GM21528 (cell line): ENCODE data around the gene ZNF786.
"Not testable (repeated sequence)": the region's sequence is repeated elsewhere in the genome, so short reads cannot be mapped to it uniquely, and the experiment has no call there.

Experiments used
- ATAC-seq: cut with Tn5 transposase; IDR thresholded peaks from one replicate; pipeline ENCODE4 v1.9.1; 2021; ENCODE audit warnings: mild to moderate bottlenecking, moderate library complexity; ENCODE audit not compliant: unreplicated experiment, low FRiP score

ZNF786 gene, protein sequence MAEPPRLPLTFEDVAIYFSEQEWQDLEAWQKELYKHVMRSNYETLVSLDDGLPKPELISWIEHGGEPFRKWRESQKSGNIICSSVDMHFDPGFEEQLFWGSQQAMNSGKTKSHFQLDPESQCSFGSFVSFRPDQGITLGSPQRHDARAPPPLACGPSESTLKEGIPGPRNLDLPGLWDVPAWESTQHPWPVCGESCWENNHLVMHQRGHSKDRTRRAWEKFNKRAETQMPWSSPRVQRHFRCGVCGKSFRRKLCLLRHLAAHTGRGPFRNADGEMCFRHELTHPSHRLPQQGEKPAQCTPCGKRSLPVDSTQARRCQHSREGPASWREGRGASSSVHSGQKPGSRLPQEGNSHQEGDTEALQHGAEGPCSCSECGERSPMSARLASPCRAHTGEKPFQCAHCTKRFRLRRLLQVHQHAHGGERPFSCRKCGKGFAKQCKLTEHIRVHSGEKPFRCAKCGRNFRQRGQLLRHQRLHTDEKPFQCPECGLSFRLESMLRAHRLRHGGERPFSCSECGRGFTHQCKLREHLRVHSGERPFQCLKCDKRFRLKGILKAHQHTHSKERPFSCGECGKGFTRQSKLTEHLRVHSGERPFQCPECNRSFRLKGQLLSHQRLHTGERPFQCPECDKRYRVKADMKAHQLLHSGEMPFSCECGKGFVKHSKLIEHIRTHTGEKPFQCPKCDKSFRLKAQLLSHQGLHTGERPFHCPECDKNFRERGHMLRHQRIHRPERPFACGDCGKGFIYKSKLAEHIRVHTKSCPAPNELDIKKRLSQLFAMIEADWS

DNA sequence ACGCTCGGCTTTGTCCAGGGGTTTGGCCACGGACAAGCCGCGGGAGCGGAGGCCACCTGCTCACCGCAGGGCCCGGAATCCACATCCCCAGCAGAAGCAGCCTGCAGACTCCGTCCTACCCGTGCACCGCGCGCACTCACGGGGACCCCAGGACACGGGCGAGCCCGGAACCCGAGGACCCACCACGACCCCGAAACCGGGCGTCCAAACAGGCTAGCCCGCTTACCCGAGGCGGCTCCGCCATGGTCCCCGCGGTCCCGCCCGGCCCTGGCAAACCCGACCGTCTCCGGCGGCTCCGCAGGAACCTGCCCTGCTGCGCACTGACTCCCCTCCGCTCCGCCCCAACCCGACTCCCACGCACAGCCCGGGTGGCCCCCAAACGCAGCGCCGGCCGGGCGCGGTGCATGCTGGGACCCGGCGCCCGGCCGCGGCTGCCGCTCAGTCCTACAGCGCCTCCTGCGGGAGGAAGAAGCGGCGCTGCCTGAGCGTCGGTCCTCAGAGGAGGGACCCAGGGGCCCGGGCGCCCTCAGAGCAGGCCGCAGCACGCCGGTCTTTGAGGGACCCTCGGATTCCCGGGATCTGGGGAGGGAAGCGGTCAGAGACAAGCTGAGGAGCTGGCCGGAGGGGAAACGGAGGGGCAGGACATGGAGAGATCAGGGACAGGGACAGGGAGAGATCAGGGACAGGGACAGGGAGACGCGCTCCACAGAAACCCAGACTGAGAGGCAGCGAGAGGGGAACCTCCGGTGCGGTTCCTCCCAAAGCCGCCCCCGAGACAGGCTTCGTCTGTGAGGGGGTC is at the start of gene ZNF786:
ZNF786 (minus strand) TSS at position 322 of the 799 bp plus-strand sequence; CDS start at position 244, 78 bp downstream.
- ATAC-seq, result peak; percentile 88

DNA sequence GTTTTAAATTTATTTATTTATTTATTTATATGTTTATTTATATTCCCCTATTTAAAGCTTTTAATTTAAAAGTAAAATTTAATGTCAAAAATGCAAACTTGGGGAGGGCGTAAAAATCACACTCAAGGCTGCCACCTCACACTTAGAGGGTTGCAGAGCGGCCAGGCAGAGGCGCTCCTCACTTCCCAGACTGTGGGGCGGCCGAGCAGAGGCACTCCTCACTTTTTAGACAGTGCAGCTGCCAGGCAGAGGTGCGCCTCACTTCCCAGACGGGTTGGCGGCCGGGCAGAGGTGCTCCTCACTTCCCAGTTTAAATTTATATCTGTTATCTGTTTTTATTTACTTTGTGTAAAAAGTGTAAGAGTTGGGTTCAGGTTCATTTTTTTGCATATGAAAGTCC is 45.6 kb upstream of the ZNF786 start:
- ATAC-seq, result no peak

DNA sequence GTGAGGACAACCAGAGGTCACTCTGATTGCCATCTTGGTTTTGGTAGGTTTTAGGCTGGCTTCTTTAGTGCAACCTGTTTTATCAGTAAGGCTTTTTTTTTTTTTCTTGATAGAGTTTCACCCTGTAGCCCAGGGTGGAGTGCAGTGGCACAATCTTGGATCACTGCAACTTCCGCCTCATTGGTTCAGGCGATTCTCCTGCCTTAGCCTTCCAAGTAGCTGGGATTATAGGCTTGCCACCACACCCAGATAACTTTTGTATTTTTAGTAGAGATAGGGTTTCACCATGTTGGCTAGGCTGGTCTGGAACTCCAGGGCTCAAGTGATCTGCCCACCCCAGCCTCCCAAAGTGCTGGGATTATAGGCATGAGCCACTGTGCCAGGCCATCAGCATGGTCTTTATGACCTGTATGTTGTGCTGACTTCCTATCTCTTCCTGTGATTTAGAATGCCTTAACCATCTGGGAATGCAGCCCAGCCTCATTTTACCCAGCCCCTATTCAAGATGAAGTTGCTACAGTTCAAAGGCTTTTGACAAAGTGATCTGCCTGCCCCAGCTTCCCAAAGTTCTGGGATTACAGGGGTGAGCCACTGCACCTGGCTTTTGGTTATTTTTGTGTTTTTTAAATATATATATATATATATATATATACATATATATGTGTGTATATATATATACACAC is 42.7 kb upstream of the ZNF786 start:
- ATAC-seq, result no peak

DNA sequence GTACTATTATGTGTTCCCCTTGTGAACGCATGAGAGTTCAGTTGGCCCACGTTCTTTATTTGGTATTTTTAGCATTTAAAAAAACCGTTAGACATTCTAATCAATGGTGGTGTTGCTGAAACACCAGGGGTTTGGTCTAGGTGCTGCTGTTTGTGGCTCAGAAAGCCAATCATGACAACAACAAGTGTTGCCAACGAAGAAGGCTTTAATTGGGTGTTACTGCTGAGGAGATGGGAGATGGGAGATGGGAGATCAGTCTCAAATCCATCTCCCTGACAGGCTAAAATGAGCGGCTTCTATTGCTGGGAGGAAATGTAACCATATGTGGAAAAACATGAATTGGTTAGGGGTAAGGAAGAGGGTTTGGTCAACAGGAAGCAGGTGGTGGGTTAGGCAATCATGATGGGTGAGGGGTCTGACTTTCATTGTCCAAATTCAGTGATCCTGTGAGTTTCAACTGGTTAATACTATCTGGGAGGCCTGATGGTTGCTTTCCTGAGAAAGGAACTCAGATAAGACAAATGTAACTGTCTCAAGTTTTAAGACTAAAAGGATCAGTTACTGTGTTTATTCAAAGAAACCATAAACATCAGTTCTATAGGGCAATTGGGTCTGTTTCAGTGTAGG is 40.2 kb upstream of the ZNF786 start:
- ATAC-seq, result no peak

DNA sequence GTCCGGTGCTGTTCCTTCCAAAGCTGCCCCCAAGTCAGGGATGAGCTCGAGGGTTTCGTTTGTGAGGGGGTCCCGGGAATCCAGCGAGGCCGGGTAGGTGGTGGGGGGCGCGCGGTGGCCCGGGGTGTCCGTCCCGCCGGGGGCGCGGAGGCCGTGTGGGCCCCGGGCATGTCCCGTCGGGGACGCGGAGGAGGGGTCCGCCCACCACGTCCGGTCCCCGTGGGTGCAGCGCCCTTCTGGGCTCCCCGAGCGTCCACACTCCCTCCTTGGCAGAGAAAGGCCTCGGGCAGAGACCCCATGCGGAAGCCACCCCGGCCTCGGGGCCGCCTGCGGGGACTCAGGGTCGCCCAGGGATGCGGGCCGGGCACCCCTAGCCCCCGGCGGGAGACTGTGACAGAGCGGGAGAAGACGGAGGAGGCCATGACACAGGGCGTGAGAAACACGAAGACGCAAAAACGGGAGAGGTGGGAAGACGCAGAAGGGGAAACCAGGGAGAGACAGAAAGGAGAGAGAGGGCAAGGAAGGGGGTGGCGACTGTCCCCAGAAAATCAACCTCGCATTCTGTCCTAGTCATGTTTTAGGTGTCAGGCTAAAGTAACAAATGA is 36.2 kb upstream of the ZNF786 start:
- ATAC-seq, result peak; percentile 52

DNA sequence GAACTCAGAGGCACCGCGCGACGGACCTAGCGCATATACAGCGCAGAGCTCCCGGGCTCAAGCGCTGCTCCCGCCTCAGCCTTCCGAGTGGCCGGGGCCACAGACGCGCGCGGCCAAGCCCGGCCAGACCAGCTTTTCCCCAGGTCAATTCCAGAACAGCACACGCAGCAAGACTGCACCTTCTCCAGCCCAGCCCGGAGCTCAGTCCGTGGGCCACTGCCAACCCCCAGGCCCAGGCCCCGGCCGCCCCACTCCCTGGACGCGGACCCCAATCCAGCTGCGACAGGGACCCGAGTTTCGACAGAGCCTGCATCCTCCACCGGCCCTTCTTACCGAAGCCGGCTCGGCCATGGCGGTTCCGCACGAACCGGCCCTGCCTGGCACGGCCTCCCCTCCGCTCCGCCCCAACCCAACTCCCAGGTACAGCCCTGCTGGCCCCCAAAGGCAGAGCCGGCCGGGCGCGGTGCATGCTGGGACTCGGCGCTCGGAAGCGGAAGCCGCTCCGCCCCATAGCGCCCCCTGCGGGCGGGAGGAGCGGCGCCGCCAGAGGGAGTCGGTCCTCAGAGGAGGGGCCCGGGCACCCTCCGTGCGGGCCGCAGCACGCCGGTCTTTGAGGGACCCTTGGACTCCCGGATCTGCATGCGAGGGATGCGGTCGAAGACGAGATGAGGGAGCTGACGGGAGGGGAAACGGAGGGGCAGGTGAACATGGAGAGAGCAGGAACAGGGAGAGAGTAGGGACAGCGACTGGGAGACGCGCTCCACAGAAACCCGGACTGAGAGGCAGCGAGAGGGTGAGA is 35.5 kb upstream of the ZNF786 start, which contains the start of gene ZNF425:
ZNF425 (minus strand) TSS at position 462 of the 799 bp plus-strand sequence; CDS start at position 351, 111 bp downstream.
- peak; percentile 89 for ATAC-seq

DNA sequence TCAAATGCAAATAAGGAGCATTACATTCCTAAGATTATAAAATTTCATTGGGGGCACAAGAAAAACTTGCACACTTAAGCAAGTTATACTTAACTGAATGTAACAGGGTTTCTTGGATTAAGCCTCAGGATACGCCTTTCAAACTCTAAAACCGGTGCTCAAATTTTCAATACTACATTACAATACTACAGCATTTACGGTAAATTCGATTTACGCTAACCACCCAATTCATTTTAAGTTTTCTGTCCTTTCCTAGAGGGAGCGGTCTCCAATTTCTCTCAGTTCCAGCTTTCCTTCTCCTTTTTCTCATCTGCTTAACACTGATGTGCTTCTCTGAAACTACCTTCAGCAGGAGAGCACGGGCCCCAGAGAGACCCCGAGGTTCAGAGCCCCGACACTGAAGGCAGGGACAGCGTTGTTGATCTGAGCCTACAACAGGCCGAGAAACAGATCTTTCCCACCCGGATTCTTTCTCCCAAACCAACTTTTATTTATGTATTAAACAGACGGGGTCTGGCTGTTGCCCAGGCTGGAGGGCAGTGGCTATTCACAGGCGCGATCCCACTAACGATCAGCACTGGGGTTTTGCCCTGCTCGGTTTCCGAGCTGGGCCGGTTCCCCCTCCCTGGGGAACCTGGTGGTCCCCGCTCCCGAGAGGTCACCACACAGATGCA is 34.8 kb upstream of the ZNF786 start:
- no peak for ATAC-seq

DNA sequence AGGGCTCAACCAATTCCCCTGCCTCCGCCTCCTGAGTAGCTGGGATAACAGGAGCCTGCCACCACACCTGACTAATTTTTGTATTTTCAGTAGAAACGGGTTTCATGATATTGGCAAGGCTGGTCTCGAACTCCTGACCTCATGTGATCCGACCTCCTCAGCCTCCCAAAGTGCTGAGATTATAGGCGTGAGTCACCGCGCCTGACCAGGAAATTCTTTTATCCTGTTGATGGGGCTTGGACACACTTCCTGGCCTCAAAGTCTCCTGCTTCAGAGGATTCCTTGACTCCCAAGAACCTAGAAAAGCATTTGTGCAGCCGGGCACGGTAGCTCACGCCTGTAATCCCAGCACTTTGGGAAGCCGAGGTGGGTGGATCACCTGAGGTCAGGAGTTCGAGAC is 19.5 kb upstream of the ZNF786 start:
- no peak for ATAC-seq

DNA sequence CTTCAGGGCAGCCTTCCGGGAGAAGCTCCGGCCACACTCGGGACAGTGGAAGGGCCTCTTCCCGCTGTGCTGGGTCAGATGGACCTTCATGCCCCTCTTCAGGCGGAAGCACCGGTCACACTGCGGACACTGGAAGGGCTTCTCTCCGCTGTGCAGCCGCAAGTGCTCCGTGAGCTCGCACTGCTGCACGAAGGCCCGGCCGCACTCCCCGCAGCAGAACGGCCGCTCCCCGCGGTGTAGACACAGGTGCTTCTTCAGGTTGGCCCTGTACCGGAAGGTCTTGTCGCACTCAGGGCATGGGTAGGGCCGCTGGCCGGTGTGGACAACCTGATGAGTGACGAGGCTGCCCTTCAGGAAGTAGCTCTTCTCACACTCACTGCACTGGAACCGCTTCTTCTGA is 14.2 kb upstream of the ZNF786 start:
- ATAC-seq, result no peak

DNA sequence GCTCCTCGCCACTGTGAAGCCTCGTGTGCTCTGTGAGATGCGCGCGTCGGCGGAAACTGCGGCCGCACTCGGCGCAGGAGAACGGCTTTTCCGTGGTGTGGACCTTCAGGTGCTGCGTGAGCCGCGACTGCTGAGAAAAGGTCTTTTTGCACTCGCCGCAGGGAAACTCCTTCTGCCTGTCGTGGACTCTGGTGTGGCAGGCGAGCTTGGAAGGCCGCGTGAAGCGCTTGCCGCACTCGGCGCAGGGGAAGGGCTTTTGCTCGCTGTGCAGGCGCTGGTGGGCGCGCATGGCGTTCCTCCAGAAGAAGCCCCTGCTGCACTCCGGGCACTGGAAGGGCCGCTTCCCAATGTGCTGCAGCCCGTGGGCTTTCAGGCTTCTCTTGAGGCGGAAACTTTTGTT is 13.7 kb upstream of the ZNF786 start:
- no peak for ATAC-seq

DNA sequence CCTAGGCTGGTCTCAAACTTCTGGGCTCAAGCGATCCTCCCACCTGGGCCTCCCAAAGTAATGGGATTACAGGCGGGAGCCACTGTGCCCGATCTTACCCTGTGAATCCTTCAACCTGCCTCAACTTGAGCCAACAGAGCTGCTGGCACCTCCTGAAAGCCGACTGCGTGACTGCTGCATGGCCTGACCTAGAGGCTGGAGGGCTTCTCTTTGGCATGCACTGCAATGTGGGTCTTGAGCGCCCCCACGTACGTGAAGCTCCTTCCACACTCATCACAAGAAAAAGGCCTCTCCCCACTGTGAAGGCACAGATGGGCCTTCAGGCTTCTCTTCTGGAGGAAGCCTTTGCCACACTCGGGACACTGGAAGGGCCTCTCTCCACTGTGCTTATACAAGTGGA is 12.9 kb upstream of the ZNF786 start:
- ATAC-seq, result no peak

DNA sequence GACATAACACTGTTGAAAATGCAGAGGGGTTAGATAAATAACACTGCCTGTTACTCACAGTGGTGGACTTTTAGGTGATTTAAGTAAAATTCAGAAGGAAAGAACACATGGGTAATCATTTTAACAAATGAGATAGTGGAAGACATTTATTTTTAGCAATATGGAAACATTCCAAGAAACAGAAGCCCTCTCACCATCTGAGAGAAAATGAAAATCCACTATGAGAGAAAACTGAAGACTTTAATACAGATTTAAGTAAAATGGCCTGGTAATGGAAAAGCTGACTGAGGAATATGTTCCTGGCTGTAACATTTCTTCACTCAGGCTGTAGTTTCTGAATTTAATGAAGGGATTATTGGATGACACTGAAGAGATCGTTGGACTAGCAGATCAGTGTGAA is 12.1 kb upstream of the ZNF786 start:
- ATAC-seq, result no peak

DNA sequence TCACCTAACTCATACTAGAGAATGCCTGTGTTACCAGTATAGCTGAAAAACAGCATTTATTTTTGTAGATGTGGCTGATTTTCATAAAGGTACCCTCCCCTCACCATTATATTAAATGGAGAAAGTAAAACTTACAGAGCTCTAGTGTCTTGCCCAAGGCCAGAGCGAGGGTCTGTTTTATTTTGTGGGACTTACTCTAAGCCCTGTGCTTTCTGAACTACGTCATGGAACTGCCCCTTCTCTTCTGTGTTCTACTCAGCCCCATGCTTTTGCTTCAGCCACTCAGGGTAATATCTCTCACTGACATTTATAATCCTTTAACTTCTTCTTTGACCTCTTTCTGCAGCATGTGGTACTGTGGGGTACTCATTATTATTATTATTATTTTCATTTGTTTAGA is 10.3 kb upstream of the ZNF786 start:
- ATAC-seq, result no peak

DNA sequence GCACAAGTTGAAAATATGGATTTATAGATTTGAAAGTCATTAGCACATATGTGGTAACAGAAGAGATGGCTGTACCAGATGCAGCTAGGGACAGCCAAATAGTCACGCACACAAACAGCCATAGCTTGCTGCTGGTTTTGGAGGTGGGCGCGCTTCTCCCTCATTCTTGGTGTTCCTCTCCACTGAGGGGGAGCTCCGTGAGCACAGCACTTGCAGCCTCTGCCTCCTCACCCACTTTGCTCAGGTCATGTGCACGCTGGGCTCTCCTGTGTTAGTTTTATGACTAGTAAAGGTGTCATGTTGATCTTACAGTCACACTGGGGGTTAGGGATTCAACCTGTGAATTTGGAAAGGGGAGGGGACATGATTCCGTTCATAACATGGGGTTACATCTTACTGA is 8.5 kb upstream of the ZNF786 start:
- no peak for ATAC-seq

DNA sequence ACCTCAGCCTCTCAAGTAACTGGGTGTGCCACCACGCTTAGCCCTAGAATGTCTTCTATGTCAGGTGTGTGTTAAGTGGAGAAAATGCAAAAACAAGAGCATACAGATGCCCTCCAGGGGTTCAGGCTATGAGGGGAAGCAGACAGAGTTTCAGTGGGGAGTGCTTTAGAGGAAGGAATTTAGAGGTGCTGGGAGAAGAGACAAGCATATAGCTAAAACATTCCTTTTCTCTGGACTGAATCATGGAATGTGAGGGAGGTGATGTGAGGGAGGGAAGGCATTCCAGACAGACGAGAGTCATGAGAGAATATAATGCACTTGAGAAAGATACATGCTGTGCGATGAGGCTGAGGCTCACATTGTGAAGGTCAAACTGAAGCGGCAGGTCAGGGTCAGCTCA is 6.6 kb upstream of the ZNF786 start:
- ATAC-seq, result no peak

DNA sequence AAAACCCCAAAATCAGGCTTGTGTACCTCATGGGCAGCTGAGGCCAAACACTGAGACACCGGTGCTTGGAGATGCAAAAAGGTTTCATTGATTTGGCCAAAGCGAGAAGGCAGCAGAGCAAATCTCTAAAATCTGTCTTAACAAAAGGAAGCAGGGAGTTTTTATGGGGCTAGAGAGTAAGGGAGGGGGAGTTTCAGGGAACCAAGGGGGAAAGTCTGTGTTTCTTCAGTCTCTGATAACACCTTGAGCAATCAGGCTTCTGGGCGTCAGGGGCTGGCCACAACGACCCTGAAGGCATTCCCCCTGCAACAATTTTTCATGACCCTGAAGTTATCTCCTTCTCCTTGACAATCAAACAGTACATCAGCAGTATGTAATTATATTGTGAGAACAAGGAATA is 2.7 kb upstream of the ZNF786 start:
- no peak for ATAC-seq

DNA sequence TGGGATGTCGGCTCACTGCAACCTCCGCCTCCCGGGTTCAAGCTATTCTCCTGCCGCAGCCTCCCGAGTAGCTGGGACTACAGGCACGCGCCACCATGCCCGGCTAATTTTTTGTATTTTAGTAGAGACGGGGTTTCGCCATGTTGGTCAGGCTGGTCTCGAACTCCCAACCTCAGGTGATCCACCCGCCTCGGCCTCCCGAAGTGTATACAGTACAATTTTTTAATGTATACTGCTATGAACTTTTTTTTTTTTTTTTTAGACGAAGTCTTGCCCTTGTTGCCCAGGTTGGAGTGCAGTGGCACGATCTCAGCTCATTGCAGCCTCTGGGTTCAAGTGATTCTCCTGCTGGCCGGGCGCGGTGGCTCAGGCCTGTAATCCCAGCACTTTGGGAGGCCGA is 1.7 kb upstream of the ZNF786 start:
- not testable (repeated sequence) for ATAC-seq

DNA sequence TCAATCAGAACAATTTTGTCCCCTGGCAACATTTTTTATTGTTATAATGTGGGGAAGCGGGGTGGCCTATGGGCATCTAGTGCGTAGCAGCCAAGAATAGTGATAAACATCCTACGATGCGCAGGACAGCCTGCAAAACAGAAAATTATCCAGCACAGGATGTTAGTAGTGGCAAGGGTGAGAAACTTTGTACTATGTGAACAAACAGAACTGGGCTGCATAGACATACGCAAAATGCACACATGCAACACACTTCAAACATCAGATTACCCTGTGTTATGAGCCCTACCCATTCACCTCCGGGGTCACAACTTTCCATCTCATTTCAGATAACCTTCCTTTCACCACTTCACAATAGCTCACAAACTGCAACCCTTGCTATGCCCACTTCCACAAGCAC is 3.1 kb downstream of the ZNF786 start:
- no peak for ATAC-seq
